SK-N-MC (cell line): ENCODE measurements around the gene IL11.
"Not testable (repeated sequence)": the region's sequence is repeated elsewhere in the genome, so short reads cannot be mapped to it uniquely, and the experiment has no call there.

Experiments
- DNase-seq: peaks from one replicate; pipeline ENCODE4 v3.0.0-alpha.2; 2011; ENCODE audit warnings: low read depth, low spot score
- H3K27ac ChIP-seq: fragments of 200-600 bp; sonication (generic); 2 replicates; pipeline ENCODE4 v1.5.1; 2016; ENCODE audit warnings: mixed run types
- H3K36me3 ChIP-seq: fragments of 200-600 bp; sonication (generic); 2 replicates; pipeline ENCODE4 v1.6.1; 2017; ENCODE audit warnings: antibody characterized with exemption, low read length, mixed read lengths; ENCODE audit not compliant: insufficient read depth
- H3K4me3 ChIP-seq: fragments of 200-600 bp; sonication (generic); 2 replicates; pipeline ENCODE4 v1.5.1; 2016
- H3K9ac ChIP-seq: fragments of 200-600 bp; sonication (generic); 2 replicates; pipeline ENCODE4 v1.8.0; 2017; ENCODE audit warnings: mixed run types, mixed read lengths; ENCODE audit not compliant: insufficient read length
- H3K9me3 ChIP-seq: fragments of 200-600 bp; sonication (generic); 2 replicates; pipeline ENCODE4 v1.6.1; 2017; ENCODE audit warnings: low read depth, mild to moderate bottlenecking, antibody characterized with exemption, low read length, moderate library complexity, mixed read lengths
- EZH2 ChIP-seq: fragments of 200-600 bp; sonication (generic); IDR thresholded peaks from one replicate; pipeline ENCODE4 v1.6.1; 2017; ENCODE audit warnings: antibody characterized with exemption
- FOXP2 ChIP-seq: optimal IDR thresholded peaks from 2 replicates; pipeline ENCODE3; 2011; ENCODE audit warnings: mild to moderate bottlenecking, moderate library complexity; ENCODE audit not compliant: insufficient read depth; ENCODE audit errors: extremely low read length, control extremely low read depth
- POLR2AphosphoS5 ChIP-seq: IDR thresholded peaks from 2 replicates; pipeline ENCODE4 v1.6.1; 2012; ENCODE audit warnings: mild to moderate bottlenecking, low read depth, low read length, borderline replicate concordance

The IL11 gene

DNA sequence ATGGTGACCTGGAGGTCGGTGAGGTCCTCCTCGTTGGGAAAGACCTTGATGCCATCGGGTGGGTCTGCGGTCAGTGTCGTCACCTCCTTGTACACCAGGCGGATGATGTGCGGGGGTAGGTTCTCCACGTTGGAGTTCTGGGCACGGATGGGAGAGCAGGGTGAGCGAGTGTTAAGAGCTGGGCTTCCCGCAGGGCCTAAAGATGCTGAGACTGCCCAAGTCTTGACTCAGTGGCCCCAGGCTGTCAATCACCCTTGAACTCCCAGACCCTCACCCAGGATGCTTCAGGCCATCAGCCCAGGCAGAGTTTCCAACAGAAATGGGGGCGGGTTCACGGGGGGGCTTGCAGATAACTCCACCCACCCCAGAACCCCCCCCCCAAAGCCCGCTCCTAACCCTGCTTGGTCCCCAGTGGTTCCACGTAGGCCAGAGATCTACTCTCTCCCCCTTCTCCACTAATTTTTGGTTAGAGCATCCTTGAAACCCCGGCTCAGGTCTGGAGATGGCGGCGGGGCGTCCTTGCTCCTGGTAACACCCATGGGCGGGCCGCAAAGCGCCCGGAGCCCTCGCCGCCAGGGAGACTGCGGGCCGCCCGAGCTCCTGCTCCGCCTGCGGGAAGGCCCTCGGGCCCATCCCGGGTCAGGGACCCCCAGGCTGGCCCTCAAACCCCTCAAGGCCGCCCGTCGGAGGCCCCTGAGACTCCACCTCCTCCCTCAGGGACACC is 36.7 kb upstream of the IL11 start:
- H3K27ac ChIP-seq, result peak overlapping the region; percentile 100
- no peaks in the 10 kb centered on the region for H3K9me3 ChIP-seq
- peak overlapping the region; percentile 97 for H3K4me3 ChIP-seq
- H3K9ac ChIP-seq, result peak overlapping the region; percentile 99
- TF ChIP-seq POLR2AphosphoS5 (no peak), EZH2 (no peak), FOXP2 (no peak)
- DNase-seq, result no peak
- H3K36me3 ChIP-seq, result peaks cover 44% of the 10 kb centered on the region

- H3K9me3 ChIP-seq, result no peaks in the 10 kb centered on the region
- no peak overlapping the region for H3K27ac ChIP-seq
- peaks cover 50% of the 10 kb centered on the region for H3K36me3 ChIP-seq
- H3K9ac ChIP-seq, result peak overlapping the region; percentile 99
- no peak for DNase-seq
- TF ChIP-seq POLR2AphosphoS5 (no peak; the same call in 1 of the 2 replicates), FOXP2 (no peak), EZH2 (no peak)
- peak overlapping the region; percentile 97 for H3K4me3 ChIP-seq
These were observed 36.0 kb upstream of the IL11 start for GRCh38 chr19:55406091-55406825.

- TF ChIP-seq POLR2AphosphoS5 (peak; percentile 35; the same call in 1 of the 2 replicates), FOXP2 (no peak), EZH2 (no peak)
- DNase-seq, result no peak
- H3K27ac ChIP-seq, result no peak overlapping the region
- peak overlapping the region; percentile 97 for H3K4me3 ChIP-seq
- H3K9me3 ChIP-seq, result no peaks in the 10 kb centered on the region
- peak overlapping the region; percentile 99 for H3K9ac ChIP-seq
- peaks cover 54% of the 10 kb centered on the region for H3K36me3 ChIP-seq
These were observed 35.4 kb upstream of the IL11 start for GRCh38 chr19:55405638-55406037.

DNA sequence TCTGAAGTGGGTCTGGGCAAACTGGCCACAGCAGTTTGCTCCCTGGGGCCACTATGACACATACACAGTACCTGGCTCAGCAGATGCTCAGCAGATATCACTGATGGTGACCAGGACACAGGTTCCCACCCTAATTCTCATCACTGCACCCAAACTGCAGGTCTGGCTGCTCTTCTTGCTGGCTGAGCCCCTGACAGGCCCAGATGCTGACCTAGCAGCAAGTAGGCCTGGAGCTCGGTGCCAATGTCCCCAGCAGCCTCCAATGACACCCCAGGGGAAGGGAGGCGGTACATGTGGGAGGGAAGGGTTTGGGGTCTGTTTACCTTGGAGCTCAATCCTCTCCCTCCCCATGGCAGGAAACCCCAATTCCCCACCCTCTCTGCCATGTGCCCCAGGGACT is 32.2 kb upstream of the IL11 start:
- H3K9ac ChIP-seq, result no peak overlapping the region
- peak overlapping the region; percentile 68; the same call in 1 of the 2 replicates for H3K27ac ChIP-seq
- peaks cover 58% of the 10 kb centered on the region for H3K36me3 ChIP-seq
- no peaks in the 10 kb centered on the region for H3K9me3 ChIP-seq
- no peak overlapping the region for H3K4me3 ChIP-seq
- TF ChIP-seq EZH2, result no peak
- TF ChIP-seq POLR2AphosphoS5, result no peak
- no peak for TF ChIP-seq FOXP2
- DNase-seq, result no peak

GRCh38 chr19:55401390-55401789 is 31.1 kb upstream of the IL11 start:
- H3K9me3 ChIP-seq, H3K27ac ChIP-seq, DNase-seq, H3K4me3 ChIP-seq, H3K9ac ChIP-seq: not testable (repeated sequence)
- H3K36me3 ChIP-seq, result peaks cover 53% of the 10 kb centered on the region

DNA sequence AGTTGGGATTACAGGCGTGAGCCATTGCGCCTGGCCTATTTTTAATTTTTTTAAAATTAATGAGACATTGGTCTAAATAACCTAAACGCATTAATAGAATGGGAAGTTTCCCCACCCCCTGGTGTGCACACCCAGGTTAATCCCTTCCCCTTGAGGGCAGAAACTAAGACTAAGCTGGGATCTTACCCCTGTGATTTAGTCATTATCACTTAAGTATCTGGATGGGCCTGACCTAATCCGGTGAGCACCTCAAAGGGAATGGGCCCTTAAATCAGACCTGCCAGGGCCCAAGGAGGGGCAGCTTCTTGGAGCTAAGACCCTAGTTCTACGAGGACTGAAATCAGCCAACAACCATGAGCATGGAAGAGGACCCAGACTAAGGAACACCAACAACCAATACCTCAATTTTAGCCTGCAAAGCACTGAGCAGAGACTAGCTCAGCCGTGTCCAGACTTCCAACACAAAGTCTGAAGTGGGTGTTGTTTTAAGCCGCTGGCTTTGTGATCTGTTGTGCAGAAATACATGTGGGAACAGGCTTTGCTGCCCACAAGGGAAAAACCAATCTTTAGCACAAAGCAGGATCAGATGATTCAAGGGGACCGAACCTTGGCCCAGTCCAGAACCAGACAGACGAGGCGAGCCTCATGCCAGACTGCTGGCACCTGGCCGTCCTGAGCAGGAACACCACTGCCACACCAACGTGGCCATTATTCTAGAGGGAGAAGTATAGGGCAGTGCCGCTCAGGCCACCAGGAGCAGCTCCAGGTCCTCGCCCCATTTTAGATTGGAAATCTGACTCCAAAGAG is 30.2 kb upstream of the IL11 start:
- Histone ChIP-seq H3K4me3 (no peak overlapping the region), H3K9ac (no peak overlapping the region), H3K36me3 (peaks cover 44% of the 10 kb centered on the region), H3K9me3 (no peaks in the 10 kb centered on the region), H3K27ac (peak overlapping the region; percentile 83)
- TF ChIP-seq EZH2, result no peak
- TF ChIP-seq FOXP2, result no peak
- TF ChIP-seq POLR2AphosphoS5, result no peak; the same call in 1 of the 2 replicates
- DNase-seq, result no peak

DNA sequence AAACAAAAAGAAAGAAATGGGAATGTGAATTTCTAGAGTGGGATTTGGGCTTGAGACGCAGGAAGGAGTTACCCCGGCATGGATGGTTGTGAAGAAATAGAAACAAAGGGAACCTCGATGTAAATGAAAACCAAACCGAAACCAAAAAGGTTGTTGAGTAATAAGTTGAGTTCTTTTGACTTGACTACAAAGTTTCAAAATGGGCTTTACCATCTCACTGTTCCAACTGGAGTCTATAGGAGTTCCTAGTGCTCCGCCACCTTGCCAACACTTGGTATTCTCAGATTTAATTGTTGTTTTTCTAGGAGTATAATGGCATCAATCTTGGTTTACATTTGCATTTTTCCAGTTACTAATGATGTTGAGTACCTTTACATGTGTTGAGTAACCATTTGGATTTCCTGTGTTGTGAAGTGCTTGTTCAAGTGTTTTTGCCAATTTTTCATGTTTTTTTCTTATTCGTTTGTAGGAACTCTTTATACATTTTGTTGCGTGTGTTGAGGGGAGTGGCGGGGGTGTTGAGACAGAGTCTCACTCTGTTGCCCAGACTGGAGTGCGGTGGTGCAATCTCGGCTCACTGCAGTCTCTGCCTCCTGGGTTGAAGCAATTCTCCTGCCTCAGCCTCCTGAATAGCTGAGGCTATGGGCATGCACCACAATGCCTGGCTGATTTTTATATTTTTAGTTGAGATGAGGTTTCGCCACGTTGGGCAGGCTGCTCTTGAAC is 28.1 kb upstream of the IL11 start:
- Histone ChIP-seq H3K4me3 (no peak overlapping the region), H3K9ac (no peak overlapping the region), H3K27ac (0 out of 2 replicates have a peak overlapping the region, but pooled peaks have one; percentile 46), H3K36me3 (peaks cover 28% of the 10 kb centered on the region), H3K9me3 (no peaks in the 10 kb centered on the region)
- TF ChIP-seq FOXP2 (no peak), EZH2 (no peak), POLR2AphosphoS5 (no peak)
- no peak for DNase-seq
